BE2C (cell line): Measurements from ENCODE around the gene CDH6.

ENCODE experiments used
- DNase-seq: peaks from one replicate; pipeline ENCODE4 v3.0.0-alpha.2; 2020
- H3K27me3 ChIP-seq: fragments of 250-450 bp; sonication (Bioruptor Pico); 2 replicates; pipeline ENCODE4 v1.5.1; 2020; ENCODE audit warnings: mild to moderate bottlenecking
- H3K36me3 ChIP-seq: fragments of 250-450 bp; sonication (Bioruptor Pico); 2 replicates; pipeline ENCODE4 v1.5.1; 2020; ENCODE audit warnings: mild to moderate bottlenecking
- H3K4me1 ChIP-seq: fragments of 250-450 bp; sonication (Bioruptor Pico); 2 replicates; pipeline ENCODE4 v1.5.1; 2020
- H3K4me3 ChIP-seq: 2 replicates; pipeline ENCODE4 v1.5.1; 2011; ENCODE audit warnings: low read depth, low read length
- H3K9me3 ChIP-seq: fragments of 250-450 bp; sonication (Bioruptor Pico); 2 replicates; pipeline ENCODE4 v1.5.1; 2020
- CTCF ChIP-seq: IDR thresholded peaks from 2 replicates; pipeline ENCODE4 v1.5.1; 2012; ENCODE audit warnings: mild to moderate bottlenecking, low read depth, low read length

CDH6 gene

DNA sequence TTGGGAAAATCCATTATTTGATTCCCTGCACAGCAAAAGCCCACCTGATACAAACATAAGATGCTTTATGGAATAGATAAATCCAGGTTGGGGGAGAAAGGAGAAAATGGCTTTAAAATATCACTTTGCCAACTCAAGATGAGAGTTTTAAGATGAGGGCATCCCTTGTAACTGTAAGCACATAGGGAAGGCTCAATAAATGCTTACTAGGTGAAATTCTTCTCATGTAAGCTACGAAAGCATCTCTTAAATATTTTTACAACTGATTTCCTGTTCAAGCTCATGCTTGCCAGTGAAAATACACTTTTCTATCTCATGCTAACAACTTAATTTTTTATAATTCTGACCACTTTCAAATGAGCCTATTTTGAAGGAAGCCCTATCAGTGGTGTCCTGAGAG lies 11.5 kb downstream of the CDH6 start:
- TF ChIP-seq CTCF, result no peak
- Histone ChIP-seq H3K4me1 (no peaks in the 10 kb centered on the region), H3K9me3 (no peaks in the 10 kb centered on the region), H3K4me3 (no peak overlapping the region), H3K27me3 (no peaks in the 10 kb centered on the region), H3K36me3 (no peaks in the 10 kb centered on the region)
- no peak for DNase-seq

GRCh38 chr5:31208043-31208442 lies 14.6 kb downstream of the CDH6 start:
- no peaks in the 10 kb centered on the region for H3K36me3 ChIP-seq
- TF ChIP-seq CTCF, result no peak
- H3K27me3 ChIP-seq, result no peaks in the 10 kb centered on the region
- no peaks in the 10 kb centered on the region for H3K4me1 ChIP-seq
- no peak overlapping the region for H3K4me3 ChIP-seq
- no peak for DNase-seq
- no peaks in the 10 kb centered on the region for H3K9me3 ChIP-seq

DNA sequence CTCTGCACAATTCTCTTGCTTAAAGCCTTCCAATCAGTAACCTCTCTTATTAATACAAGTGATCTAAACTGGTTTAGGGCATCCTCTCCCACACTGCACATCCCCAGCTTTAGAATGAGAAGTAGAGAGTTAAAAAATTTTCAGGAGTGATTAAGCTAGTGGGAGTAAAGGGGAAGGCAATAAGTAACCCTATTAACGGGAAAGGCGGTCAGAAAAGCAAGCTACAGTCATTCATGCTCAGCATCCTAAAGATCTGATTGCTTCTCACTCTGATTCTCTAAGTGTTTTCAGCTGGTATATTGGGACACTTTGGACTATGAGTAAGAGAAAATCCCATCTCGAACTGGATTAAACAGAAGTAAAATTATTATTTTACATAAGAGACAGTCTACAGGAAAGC lies 15.8 kb downstream of the CDH6 start:
- Histone ChIP-seq H3K9me3 (no peaks in the 10 kb centered on the region), H3K36me3 (no peaks in the 10 kb centered on the region), H3K4me3 (no peak overlapping the region), H3K4me1 (no peaks in the 10 kb centered on the region), H3K27me3 (no peaks in the 10 kb centered on the region)
- DNase-seq, result no peak
- TF ChIP-seq CTCF, result no peak

- Histone ChIP-seq H3K4me3 (no peak overlapping the region), H3K9me3 (no peaks in the 10 kb centered on the region), H3K27me3 (no peaks in the 10 kb centered on the region), H3K4me1 (no peaks in the 10 kb centered on the region), H3K36me3 (no peaks in the 10 kb centered on the region)
- no peak for TF ChIP-seq CTCF
- no peak for DNase-seq
Observed at GRCh38 chr5:31211098-31211497, 17.6 kb downstream of the CDH6 start.

DNA sequence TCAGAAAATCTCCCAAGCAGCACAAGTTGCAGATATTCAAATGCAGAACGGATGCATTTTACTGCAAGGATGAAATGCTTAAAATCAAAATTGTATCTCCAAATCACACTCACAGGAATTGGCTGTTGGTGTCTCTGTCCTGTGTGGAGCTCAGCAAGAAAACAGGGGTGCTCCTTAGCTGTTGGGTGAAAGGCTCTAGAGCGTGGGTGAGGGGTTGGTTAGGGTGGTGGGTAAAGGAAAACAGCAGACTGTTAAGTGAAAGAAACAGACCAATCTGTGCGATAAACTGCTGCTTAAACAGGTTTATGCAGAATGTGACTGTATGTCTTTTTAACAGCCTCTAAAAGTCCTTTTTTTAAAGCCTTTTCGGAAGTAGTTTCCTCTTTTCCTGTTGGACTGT lies 19.8 kb downstream of the CDH6 start:
- DNase-seq, result no peak
- Histone ChIP-seq H3K36me3 (no peaks in the 10 kb centered on the region), H3K4me3 (no peak overlapping the region), H3K27me3 (no peaks in the 10 kb centered on the region), H3K9me3 (no peaks in the 10 kb centered on the region), H3K4me1 (no peaks in the 10 kb centered on the region)
- no peak for TF ChIP-seq CTCF

- no peaks in the 10 kb centered on the region for H3K36me3 ChIP-seq
Observed at GRCh38 chr5:31213705-31214121, 20.2 kb downstream of the CDH6 start.

More at GRCh38 chr5:31213705-31214121, 20.2 kb downstream of the CDH6 start:
- Histone ChIP-seq H3K4me1 (no peaks in the 10 kb centered on the region), H3K4me3 (no peak overlapping the region), H3K27me3 (no peaks in the 10 kb centered on the region), H3K9me3 (no peaks in the 10 kb centered on the region)
- TF ChIP-seq CTCF, result no peak
- DNase-seq, result no peak
